HG03469 (cell line): ENCODE results near the gene PIN1.
"Not testable (repeated sequence)": the region's sequence is repeated elsewhere in the genome, so short reads cannot be mapped to it uniquely, and the experiment has no call there.

Experiments used
- ATAC-seq: cut with Tn5 transposase; IDR thresholded peaks from one replicate; pipeline ENCODE4 v1.9.1; 2021; ENCODE audit warnings: mild to moderate bottlenecking, moderate library complexity, moderate number of reproducible peaks; ENCODE audit not compliant: unreplicated experiment

PIN1 gene

GRCh38 chr19:9818175-9818733 lies 16.9 kb upstream of the PIN1 start:
- no peak for ATAC-seq

GRCh38 chr19:9818734-9819595 lies 16.2 kb upstream of the PIN1 start, which contains the start of gene FBXL12:
FBXL12 (minus strand) TSS chr19:9819079; CDS start chr19:9818813, 266 bp downstream.
- ATAC-seq, result peak; percentile 71

- ATAC-seq, result no peak
Measured at GRCh38 chr19:9819596-9819909, 15.6 kb upstream of the PIN1 start.

- ATAC-seq, result not testable (repeated sequence)
Measured at GRCh38 chr19:9820034-9820433, 15.1 kb upstream of the PIN1 start.

GRCh38 chr19:9823816-9824215 lies 11.3 kb upstream of the PIN1 start:
- ATAC-seq, result no peak

- peak; percentile 73 for ATAC-seq
Measured at GRCh38 chr19:9827289-9828238, 7.6 kb upstream of the PIN1 start, which contains the start of gene UBL5. UBL5 (plus strand) TSS chr19:9827918; CDS start chr19:9828338, 420 bp downstream.

GRCh38 chr19:9828551-9829063 lies 6.5 kb upstream of the PIN1 start:
- ATAC-seq, result no peak

- ATAC-seq, result no peak
Measured at GRCh38 chr19:9834307-9834725, 802 bp upstream of the PIN1 start.

- ATAC-seq, result peak; percentile 12
Measured at GRCh38 chr19:9835507-9835949, 410 bp downstream of the PIN1 start.

GRCh38 chr19:9836021-9836420 lies 903 bp downstream of the PIN1 start:
- ATAC-seq, result no peak

- no peak for ATAC-seq
Measured at GRCh38 chr19:9838324-9838723, 3.2 kb downstream of the PIN1 start.

- no peak for ATAC-seq
Measured at GRCh38 chr19:9839415-9839814, 4.3 kb downstream of the PIN1 start.

- no peak for ATAC-seq
Measured at GRCh38 chr19:9842834-9843625, 7.9 kb downstream of the PIN1 start.

- not testable (repeated sequence) for ATAC-seq
Measured at GRCh38 chr19:9843626-9844273, 8.6 kb downstream of the PIN1 start.

- ATAC-seq, result no peak
Measured at GRCh38 chr19:9847087-9847671, 12.1 kb downstream of the PIN1 start.

- ATAC-seq, result no peak
Measured at GRCh38 chr19:9848060-9848459, 12.9 kb downstream of the PIN1 start.

GRCh38 chr19:9848762-9849161 lies 13.6 kb downstream of the PIN1 start:
- no peak for ATAC-seq

- ATAC-seq, result no peak
Measured at GRCh38 chr19:9849791-9850190, 14.7 kb downstream of the PIN1 start.

GRCh38 chr19:9850235-9850959 lies 15.3 kb downstream of the PIN1 start:
- no peak for ATAC-seq
